GM18498 (cell line): Measurements from ENCODE around the gene KCNH6.

Source experiments
- ATAC-seq: cut with Tn5 transposase; IDR thresholded peaks from one replicate; pipeline ENCODE4 v1.9.1; 2021; ENCODE audit warnings: mild to moderate bottlenecking, moderate library complexity; ENCODE audit not compliant: unreplicated experiment

The KCNH6 gene

GRCh38 chr17:63531022-63531965 lies 8.1 kb downstream of the KCNH6 start:
- ATAC-seq = no peak

- ATAC-seq = no peak
These were observed 10.4 kb downstream of the KCNH6 start for GRCh38 chr17:63533433-63534077.

- no peak for ATAC-seq
These were observed 11.0 kb downstream of the KCNH6 start for GRCh38 chr17:63534078-63534570.

DNA sequence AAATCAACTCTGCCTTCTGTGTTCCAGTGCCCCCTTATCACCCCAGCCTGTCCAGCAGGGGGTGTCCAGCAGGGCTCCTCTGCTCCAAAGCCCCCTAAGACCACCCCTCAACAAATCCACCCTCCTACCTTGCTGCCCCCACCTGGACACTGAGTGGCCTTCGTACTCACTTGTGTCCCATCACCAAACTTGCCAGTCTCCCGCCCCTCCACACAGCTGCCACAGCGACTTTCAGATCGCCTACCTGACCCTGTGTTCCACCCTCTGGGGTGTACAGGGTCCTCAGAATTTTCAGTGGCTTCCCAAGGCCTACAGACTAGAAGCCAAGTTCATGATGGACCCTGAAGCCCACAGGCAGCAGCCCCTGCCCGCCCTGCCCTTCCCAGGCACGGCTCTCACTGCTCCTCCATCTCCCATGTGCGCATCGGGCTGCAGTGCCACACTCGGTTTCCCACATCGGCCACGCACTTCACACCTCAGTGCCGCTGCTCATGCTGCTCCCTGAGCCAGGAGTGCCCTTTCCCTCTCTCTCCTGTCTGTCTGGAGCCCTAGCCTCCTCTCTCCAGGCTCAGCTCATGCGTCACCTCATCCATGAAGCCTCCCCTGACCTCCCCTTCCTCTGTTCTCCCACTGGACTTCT lies 11.8 kb downstream of the KCNH6 start:
- no peak for ATAC-seq

GRCh38 chr17:63535640-63536039 lies 12.5 kb downstream of the KCNH6 start:
- no peak for ATAC-seq

DNA sequence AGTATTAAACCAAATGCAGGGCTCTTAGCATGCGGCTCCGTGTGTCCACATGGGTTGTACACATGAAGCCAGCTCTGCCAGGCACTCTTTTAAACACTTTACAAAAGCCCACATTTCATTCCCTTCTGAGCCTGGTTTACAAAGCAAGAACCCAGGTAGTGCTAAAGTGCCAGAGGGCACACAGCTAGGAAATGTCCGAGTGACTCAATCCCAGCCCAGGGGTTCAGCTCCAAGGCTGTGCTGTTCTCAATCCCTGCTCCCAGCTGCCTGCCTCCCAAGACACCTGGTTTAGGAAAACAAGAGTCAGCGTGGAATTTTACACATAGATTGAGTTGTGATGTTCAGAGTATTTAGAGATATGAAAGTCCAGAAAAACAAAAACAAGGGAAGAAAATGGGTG lies 13.8 kb downstream of the KCNH6 start:
- ATAC-seq = no peak

GRCh38 chr17:63537991-63538692 lies 15.0 kb downstream of the KCNH6 start:
- ATAC-seq = no peak

DNA sequence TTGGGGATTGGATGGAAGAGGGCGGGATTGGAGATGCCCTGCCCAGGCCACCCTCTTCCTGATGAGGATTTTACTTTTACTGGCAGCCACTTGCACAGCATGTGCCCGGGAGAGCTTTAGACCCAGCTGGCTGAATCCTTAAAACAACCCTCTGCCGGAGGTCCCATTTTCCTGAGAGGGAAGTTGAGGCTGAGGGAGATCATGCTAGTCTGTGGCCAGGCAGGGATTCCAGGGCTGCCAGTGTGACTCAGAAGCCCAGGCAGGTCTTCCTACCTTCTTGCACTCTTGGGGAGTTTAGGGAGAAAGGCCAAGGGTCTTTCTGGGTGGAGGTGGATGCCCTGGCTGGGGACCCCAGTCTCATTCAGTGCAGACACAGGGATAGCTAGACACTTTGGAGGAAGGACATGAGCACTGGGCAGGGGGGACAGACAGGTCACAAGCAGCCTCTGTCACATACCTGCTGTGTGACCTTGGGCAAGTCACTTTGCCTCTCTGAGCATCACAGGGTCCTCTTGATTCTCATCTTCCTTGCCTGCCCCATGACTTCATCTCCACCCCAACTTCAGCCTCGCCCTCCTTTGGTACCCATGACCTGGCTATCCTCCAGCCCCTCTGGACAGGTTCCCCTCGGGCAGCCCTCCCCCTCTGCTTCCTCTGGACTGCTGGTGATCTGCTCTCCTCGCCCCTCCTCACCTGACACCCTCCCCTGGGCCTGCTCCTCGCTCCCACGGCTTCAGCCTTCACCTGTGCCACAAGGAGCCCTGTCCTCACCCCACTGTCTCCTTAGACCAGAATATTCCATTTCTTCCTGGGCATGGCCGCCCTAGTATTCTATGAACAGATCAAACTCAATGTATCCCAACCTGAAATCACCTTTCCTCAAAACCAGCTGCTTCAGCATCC lies 15.8 kb downstream of the KCNH6 start:
- ATAC-seq = no peak

- ATAC-seq = no peak
These were observed 17.4 kb downstream of the KCNH6 start for GRCh38 chr17:63540590-63540989.

DNA sequence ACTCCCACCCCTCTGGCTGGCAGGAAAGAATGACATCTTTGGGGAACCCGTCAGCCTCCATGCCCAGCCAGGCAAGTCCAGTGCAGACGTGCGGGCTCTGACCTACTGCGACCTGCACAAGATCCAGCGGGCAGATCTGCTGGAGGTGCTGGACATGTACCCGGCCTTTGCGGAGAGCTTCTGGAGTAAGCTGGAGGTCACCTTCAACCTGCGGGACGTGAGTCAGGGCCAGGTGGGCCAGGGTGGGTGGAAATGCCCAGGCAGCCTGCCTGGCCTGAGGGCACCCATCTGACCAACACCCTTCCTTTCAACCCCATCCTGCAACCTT lies 19.0 kb downstream of the KCNH6 start:
- ATAC-seq = no peak

GRCh38 chr17:63542942-63543821 lies 20.0 kb downstream of the KCNH6 start:
- ATAC-seq = no peak

DNA sequence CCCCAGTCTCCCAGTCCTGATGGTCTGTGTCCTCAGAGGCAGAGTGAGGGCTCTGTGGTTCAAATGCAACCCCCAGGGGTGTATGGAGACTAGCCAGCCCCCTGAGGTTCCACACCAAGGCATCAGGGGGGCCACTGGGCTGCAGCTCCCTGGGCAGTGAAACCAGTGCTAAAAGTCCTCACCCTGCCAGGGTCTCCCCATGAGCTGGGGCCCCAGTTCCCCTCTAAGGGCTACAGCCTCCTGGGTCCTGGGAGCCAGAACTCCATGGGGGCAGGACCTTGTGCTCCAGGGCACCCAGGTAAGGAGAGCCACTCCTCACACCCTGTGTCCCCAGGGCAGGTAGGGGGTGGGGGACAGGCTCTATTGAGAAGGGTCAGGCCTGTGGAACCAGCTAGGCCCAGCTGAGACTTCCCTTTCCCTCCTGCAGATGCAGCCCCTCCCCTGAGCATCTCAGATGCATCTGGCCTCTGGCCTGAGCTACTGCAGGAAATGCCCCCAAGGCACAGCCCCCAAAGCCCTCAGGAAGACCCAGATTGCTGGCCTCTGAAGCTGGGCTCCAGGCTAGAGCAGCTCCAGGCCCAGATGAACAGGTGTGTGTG lies 20.8 kb downstream of the KCNH6 start:
- ATAC-seq = no peak

GRCh38 chr17:63544467-63545301 lies 21.5 kb downstream of the KCNH6 start:
- ATAC-seq = no peak

- no peak for ATAC-seq
These were observed 23.3 kb downstream of the KCNH6 start for GRCh38 chr17:63546308-63547082.

DNA sequence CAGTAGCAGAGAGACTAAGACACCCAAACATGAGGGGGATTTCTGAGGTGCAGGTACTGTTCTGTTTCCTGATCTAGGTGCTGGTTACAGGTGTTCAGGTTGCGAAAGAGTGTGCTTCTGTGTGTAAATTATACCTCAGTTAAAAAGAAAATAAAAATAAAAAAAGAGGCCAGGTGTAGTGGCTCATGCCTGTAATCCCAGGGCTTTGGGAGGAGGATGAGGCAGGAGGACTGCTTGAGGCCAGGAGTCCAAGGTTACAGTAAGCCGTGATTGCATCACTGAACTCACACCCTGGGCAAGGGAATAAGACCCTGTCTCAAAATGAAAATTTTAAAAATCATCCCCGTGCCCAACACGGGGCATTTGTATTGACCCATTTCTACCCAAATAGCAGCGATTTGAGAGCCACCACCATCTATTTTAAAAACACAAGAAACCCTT lies 23.9 kb downstream of the KCNH6 start:
- no peak for ATAC-seq

DNA sequence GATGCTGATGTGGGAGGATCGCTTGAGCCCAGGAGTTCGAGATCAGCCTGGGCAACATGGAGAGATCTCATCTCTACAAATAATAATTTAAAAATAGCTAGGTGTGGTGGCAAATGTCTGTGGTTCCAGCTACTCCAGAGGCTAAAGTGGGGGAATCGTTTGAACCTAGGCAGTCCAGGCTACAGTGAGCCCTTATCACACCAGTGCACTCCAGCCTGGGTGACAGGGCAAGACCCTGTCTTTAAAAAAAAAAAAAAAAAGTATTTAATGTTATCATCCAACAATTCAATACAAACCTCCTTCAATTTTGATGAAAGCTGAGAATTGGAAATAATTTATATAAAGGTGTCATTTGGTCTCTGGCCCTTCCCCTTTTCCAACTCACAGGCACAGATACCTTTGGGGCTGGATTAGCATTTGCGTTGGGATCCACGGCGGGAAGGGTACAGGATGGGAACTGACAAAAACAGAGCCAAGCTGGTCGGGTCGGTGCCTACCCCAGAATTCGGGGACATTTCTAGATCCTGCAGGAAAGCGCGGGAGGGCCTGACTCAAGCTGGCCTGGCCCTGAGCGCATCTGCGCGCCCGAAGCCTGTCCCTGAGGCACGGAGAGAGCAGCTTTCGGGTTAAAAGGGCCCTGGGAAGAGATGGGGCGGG lies 26.3 kb downstream of the KCNH6 start:
- peak; percentile 20 for ATAC-seq
